Measurements from ENCODE around the gene SYT14.

GRCh38 chr1:210174133-210174532 lies 236.1 kb downstream of the SYT14 start:
- TF ChIP-seq POLR2AphosphoS5 (IDR thresholded peaks at IDR 0.05; ENCODE audit: insufficient read depth in 1 of 2, low read depth in 1 of 2): no peak
- no peak for TF ChIP-seq CTCF (IDR thresholded peaks at IDR 0.05)
- no peak for TF ChIP-seq POLR2A (IDR thresholded peaks at IDR 0.05)

Measured in vagina (tissue), 2 donors.